ENCODE results near the gene ZNF709.
"Not testable (repeated sequence)": the region's sequence is repeated elsewhere in the genome, so short reads cannot be mapped to it uniquely, and the experiment has no call there.

ZNF709 gene

DNA sequence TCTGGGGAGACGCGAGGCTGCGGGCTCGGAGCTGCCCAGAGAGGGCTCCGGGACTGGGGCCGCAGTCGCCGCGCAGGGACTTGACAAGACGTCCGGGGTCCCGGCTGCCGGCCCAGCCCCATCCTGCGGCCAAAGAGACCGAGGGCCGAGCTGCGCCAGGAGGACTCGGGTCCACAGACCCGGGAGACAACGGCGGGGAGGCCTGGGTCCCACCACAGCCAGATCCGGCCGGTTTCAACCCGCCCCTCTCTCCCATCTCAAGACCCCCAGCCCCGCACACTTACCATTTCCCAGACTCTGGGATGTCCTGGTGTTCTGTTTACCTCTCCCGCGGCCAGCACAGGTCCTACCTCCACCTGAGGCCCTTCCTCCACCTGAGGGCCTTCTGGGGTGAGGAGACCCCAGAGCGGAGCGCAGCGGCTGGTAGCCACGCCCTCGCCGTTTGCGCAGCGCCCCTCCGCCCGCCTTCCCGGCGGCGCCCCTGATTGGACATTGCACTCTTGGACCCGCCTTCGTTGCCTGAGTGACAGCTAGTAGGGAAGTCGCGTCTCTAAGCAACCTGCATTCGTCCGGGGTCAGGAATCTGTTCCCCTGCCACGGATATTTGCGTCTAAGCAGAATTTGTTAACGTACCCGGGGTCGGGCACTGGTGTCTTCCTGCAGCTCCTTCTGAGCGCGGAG, at the start of gene ZNF709:
ZNF709 (minus strand) TSS at position 446 of the 681 bp plus-strand sequence; CDS start at position 287, 159 bp downstream.
- DNase-seq (ENCODE audit: low read depth): peak; percentile 84

DNA sequence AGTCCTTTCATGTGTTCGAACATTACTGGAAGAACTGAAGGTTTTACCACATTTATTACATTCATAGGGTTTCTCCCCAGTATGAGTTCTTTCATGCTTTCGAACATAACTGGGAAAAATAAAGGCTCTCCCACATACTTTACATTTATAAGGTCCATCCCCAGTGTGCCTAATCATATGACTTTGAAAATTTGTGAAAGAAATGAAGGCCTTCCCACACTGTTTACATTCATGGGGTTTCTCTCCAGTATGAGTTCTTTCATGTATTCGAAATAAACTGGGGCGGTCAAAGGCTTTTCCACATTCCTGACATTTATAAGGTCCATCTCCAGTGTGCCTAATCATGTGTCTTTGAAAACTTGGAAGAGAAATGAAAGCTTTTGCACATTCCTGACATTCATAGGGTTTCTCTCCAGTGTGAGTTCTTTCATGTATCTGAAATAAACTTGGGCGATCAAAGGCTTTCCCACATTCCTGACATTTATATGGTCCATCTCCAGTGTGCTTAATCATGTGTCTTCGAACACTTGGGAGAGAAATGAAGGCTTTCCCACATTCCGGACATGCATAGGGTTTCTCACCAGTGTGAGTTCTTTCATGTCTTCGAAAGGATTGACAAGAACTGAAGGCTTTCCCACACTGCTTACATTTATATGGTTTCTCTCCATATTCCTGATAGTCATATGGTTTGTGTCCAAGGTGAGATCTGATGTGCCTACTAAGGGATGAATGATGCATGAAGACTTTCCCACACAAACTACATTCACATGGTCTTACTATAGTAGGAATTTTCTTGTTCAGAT, 42.6 kb upstream of the ZNF709 start:
- no peak for DNase-seq (ENCODE audit: low read depth)

DNA sequence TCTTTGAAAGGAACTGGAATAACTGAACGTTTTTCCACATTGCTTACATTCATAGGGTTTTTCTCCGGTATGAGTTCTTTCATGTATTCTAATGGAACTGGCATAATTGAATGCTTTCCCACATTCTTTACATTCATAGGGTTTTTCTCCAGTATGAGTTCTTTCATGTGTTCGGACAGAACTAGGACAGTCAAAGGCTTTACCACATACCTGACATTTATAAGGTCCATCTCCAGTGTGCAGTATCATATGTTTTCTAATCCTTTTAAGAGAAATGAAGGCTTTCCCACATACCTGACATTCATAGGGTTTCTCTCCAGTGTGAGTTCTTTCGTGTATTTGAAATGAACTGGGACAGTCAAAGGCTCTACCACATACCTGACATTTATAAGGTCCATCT, 41.9 kb upstream of the ZNF709 start:
- DNase-seq (ENCODE audit: low read depth): no peak

- DNase-seq (ENCODE audit: low read depth): no peak
Measured at GRCh38 chr19:12521996-12522395, 37.4 kb upstream of the ZNF709 start.

DNA sequence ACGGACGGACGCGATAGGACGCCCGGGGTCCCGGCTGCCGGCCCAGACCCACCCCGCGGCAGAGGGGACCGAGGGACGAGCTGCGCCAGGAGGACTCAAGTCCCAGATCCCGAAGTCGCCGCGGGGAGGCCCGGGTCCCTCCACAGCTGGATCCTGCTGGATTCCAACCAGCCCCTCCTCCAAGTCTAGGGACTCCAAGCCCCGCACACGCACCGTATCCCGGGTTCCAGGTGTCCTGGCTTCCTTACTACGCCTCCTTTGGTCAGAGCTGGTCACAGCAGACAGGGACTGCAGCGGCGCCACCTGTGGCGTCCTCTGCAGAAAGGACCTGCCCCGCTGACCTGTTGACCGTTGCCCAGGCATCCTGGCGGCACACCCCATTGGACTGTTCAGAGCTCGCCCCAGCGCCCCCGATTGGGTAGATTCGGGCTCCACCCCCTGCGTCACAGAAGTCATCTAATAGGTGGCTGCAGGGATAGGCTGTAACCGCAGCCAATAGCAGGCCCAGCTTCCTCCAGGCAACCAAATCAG, 29.0 kb upstream of the ZNF709 start:
- DNase-seq (ENCODE audit: low read depth): no peak

DNA sequence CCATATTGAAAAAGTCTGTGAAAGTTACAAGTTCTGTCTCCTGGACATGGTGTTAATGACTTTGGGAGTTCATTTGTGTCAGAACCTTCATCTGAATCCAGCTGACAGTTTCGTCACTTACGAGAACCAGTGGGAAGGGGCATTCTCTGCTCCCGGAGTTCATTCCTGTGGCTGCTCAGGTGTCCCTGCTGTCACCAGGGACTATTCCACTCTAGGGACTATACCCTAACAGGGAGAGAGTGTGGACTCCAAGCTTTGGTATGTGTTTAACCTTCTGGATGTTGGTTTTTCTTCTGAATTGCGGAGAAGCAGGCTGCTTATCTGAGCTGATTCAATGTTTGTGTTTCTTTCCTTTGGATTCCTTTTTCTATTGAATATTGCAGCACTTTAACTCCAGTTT, 12.4 kb upstream of the ZNF709 start:
- DNase-seq (ENCODE audit: low read depth): no peak

DNA sequence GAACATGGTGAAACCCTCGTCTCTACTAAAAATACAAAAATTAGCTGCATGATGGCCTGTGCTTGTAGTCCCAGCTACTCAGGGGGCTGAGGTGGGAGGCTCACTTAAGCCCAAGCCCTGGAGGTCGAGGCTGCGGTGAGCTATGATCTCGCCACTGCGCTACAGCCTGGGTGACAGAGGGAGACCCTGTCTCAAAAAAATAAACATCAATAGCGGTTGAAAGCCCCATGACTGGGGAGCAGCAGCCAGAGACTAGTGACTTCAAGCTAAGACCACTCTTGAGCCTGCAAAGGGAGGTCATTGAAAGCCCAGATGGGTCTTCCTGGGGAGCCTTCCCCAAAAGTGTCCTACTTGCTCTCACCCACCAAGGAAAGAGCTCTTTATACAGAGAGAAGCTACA, 11.9 kb upstream of the ZNF709 start:
- no peak for DNase-seq (ENCODE audit: low read depth)

DNA sequence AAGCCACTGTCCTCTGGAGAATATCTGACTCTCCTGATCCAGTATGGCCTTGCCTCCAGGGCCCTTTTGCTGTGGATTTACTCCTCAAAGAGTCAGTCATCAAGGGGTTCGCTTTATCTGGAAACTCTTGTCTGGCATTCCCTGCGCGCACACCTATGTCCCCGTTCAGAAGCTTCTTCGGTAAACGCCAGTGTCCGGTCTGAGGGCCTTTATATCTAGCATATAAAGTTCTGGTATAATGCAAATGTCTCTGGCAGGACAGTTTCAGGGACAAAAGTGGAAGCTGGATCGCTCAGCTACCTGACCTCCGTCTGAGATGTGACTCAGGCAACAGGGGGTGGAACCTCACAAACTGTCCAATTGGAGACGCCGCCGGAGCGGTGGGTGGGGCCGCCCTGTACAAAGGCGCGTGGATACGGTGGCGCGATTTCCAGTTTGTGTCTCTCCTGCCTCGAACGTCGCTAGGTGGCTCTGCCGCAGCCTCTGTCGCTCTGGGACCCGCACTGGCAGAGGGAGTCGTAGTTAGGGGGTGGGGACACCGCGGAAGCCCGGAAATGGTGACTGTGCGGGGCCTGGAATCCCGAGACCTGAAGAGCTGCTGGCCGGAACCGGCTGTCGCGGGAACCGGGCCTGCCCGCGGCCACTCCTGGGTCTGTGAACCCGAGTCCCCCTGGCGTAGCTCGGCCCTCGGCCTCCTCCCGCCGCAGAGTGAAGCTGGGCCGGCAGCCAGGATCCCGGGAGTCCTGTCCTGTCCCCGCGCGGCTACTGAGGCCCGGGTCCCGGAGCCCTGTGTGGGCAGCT, 10.6 kb upstream of the ZNF709 start:
- peak; percentile 89 for DNase-seq (ENCODE audit: low read depth)

GRCh38 chr19:12494260-12494860, 9.7 kb upstream of the ZNF709 start:
- no peak for DNase-seq (ENCODE audit: low read depth)

DNA sequence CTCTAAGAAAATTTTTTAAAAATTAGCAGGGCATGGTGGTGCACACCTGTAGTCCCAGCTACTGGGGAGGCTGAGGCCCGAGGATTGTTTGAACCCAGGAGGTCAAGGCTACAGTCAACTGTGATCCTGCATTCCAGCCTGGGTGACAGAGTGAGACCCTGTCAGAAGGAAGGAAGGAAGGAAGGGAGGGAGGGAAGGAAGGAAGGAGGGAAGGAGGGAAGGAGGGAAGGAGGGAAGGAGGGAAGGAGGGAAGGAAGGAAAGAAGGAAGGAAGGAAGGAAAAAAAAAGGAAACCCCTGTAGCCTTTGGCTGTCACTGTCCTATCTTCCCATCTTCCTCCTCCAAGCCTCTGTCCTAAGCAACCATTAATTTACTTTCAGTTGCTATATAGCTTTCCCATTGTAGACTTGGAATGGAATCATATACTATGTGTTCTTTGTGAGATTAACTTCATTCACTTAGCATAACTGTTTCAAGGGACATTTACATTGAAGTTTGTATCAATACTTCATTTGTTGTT, 1.7 kb upstream of the ZNF709 start:
- DNase-seq (ENCODE audit: low read depth): not testable (repeated sequence)

DNA sequence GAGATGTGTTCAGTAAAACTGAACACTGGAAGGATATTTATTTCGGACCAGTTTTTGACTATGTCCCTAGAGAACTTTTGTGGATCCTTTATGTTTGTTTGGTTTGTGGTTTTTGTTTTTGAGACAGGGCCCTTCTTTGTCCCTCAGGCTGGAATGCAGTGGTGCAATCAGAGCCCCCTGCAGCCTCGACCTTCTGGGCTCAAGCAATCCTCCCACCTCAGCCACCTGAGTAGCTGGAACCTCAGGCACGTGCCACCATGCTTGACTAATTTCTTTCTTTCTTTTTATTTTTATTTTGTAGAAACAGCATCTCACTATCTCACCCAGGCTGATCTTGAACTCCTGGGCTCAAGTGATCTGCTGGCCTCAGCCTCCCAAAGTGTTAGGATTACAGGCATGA, 955 bp upstream of the ZNF709 start:
- no peak for DNase-seq (ENCODE audit: low read depth)

GRCh38 chr19:12485052-12485416, 418 bp upstream of the ZNF709 start:
- no peak for DNase-seq (ENCODE audit: low read depth)

- DNase-seq (ENCODE audit: low read depth): no peak
Measured at GRCh38 chr19:12484011-12484370, 625 bp downstream of the ZNF709 start.

DNA sequence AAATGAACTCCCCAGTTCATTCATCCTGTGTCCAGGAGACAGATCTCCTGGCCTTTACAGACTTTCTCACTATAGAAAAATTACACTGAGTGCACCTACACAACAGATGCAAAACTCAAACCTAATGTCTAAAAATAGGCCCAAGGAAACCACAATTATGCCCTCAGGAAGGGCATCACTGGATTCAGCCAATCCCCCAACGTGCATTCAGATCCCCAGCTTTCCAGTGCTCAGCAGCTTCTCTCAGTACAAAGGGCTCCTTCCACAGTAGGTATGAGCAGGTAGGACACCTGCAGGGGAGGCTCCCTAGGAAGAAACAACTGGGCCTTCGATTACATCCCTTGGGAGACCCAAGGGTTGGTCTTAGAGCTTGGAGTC, 2.1 kb downstream of the ZNF709 start:
- DNase-seq (ENCODE audit: low read depth): no peak

DNA sequence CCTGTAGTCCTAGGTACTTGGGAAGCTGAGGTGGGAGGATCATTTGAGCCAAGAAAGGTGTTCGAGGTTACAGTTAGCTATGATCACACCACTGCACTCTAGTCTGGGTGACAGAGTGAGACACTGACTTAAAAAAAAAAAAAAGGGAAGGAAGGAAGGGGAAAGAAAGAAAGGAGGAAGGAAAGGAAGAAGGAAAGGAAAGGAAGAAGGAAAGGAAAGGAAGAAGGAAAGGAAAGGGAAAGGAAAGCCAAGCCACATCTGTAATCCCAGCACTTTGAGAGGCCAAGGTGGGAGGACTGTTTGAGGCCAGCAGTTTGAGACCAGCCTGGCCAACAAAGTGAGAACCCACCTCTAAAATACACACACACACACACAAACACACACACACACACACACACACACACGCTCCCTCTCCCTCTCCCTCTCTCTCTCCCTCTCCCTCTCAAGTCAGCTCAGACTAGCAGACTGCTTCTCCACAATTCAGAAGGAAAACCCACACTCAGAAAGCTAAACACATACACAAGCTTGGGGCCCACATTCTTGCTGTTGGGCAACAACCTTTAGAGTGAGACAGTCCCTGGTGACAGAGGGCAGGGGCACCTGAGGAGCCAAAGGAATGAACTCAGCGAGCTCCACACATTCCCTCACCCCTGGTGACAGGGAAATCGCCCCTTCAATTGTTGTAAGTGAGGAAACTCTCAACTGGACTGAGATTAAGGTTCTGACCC, 2.7 kb downstream of the ZNF709 start:
- DNase-seq (ENCODE audit: low read depth): no peak

- no peak for DNase-seq (ENCODE audit: low read depth)
Measured at GRCh38 chr19:12478234-12478941, 6.2 kb downstream of the ZNF709 start.

DNA sequence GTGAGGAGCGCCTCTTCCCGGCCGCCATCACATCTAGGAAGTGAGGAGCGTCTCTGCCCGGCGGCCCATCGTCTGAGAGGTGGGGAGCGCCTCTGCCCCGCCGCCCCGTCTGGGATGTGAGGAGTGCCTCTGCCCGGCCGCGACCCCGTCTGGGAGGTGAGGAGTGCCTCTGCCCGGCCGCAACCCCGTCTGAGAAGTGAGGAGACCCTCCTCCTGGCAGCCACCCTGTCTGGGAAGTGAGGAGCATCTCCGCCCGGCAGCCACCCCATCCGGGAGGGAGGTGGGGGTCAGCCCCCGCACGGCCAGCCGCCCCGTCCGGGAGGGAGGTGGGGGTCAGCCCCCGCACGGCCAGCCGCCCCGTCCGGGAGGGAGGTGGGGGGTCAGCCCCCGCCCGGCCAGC, 17.0 kb downstream of the ZNF709 start:
- DNase-seq (ENCODE audit: low read depth): not testable (repeated sequence)

DNA sequence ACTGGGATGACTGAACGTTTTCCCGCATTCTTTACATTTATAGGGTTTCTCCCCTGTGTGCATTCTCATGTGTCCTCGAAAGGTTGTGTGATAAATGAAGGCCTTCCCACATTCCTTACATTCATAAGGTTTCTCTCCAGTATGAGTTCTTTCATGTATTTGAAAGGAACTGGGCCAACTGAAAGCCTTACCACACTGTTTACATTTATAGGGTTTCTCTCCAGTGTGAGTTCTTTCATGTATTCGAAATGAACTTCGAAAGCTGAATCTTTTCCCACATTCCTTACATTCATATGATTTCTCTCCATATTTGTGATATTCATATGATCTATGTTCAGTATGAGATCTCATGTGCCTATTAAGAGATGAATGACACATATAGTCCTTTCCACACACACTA, 19.4 kb downstream of the ZNF709 start:
- DNase-seq (ENCODE audit: low read depth): no peak

GRCh38 chr19:12464769-12465168, 19.8 kb downstream of the ZNF709 start:
- DNase-seq (ENCODE audit: low read depth): no peak

DNA sequence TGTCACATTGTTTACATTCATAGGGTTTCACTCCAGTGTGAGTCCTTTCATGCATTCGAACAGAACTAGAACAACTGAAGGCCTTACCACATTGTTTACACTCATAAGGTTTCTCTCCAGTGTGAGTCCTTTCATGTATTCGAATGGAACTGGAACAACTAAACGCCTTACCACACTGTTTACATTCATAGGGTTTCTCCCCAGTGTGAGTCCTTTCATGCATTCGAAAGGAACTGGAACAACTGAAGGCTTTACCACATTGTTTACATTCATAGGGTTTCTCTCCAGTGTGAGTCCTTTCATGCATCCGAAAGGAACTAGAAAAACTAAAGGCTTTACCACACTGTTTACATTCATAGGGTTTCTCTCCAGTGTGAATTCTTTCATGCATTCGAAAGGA, 20.5 kb downstream of the ZNF709 start:
- not testable (repeated sequence) for DNase-seq (ENCODE audit: low read depth)

- no peak for DNase-seq (ENCODE audit: low read depth)
Measured at GRCh38 chr19:12453495-12453894, 31.1 kb downstream of the ZNF709 start.

Measured in activated gamma-delta T cell treated with anti-CD3 and anti-CD28 coated beads, Interleukin-2, amount 50 U/mL, for 16 hours (primary cell).